Measurements from ENCODE around the gene PAM16. TPM values are rescaled to one million over a fixed set of nuclear protein-coding genes. Genes with fewer than 3 reads are reported as not detected.

The PAM16 gene
- polyA plus RNA-seq, 1 donor from 2014 or later: 145 TPM

DNA sequence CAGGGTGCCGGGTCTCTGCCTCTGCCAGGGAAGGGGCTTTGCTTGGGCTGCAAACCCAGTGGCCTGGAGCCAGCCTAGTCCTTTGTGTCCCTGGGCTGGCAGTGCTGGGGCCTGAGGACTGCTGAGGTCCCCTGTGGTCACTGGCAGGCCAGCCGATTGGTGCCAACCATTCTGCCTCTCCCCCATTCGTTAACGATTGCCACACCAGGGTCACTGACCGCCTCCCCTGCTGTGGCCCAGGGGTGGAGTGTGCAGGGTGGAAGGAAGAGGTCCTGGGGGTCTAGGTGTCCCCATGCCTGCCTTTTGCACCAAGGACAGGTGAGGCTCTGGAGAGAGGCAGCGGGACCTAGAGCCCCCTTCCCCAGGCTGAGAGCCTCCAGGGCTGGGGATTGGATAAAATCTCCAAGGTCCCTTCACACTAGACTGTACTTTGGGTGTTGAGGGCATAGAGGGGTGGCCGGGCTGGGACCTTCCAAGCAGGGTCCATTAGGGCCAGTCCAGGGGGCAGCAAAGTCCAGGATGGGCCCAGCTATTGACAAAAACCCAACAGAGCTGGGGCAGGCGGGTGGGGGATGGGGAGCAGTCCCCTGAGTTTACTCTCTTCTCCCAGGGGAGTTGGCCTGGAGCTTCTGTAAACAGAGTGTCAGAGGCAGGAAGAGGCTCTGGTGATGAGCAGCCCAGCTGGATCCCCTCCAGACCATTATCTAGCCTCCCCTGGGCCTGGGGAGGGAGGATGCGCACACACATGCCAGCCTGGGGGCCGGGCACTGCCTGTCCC, 21.6 kb upstream of the PAM16 start:
- no peaks in the 10 kb centered on the region for H4K20me1 ChIP-seq (ENCODE audit: insufficient read depth)
- H3F3A ChIP-seq (ENCODE audit: insufficient read depth, low read length, poor library complexity, severe bottlenecking): no peaks in the 10 kb centered on the region
- H2AFZ ChIP-seq (ENCODE audit: low read depth, low read length): no peak overlapping the region
- H3K4me2 ChIP-seq (ENCODE audit: low read length): no peak overlapping the region
- H3K4me3 ChIP-seq (ENCODE audit: low read length): no peak overlapping the region
- TF ChIP-seq, protein P1, sequence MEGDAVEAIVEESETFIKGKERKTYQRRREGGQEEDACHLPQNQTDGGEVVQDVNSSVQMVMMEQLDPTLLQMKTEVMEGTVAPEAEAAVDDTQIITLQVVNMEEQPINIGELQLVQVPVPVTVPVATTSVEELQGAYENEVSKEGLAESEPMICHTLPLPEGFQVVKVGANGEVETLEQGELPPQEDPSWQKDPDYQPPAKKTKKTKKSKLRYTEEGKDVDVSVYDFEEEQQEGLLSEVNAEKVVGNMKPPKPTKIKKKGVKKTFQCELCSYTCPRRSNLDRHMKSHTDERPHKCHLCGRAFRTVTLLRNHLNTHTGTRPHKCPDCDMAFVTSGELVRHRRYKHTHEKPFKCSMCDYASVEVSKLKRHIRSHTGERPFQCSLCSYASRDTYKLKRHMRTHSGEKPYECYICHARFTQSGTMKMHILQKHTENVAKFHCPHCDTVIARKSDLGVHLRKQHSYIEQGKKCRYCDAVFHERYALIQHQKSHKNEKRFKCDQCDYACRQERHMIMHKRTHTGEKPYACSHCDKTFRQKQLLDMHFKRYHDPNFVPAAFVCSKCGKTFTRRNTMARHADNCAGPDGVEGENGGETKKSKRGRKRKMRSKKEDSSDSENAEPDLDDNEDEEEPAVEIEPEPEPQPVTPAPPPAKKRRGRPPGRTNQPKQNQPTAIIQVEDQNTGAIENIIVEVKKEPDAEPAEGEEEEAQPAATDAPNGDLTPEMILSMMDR (IDR thresholded peaks at IDR 0.05; ENCODE audit: poor library complexity, severe bottlenecking): no peak
- no peak for TF ChIP-seq EP300 (conservative IDR thresholded peaks at IDR 0.05; ENCODE audit: poor library complexity, severe bottlenecking)
- no peak for TF ChIP-seq MXI1 (conservative IDR thresholded peaks at IDR 0.05; ENCODE audit: poor library complexity, severe bottlenecking)
- no peak for TF ChIP-seq SMC3 (conservative IDR thresholded peaks at IDR 0.05; ENCODE audit: poor library complexity)
- no peak for TF ChIP-seq REST (IDR thresholded peaks at IDR 0.05; ENCODE audit: borderline replicate concordance)
- no peak for TF ChIP-seq TAF1 (IDR thresholded peaks at IDR 0.05; ENCODE audit: low read depth)
- no peak for TF ChIP-seq POLR2AphosphoS5 (IDR thresholded peaks at IDR 0.05)
- TF ChIP-seq EZH2 (IDR thresholded peaks at IDR 0.05; ENCODE audit: borderline replicate concordance, insufficient read depth, low read length, poor library complexity, severe bottlenecking): no peak
- TF ChIP-seq RAD21 (conservative IDR thresholded peaks at IDR 0.05): no peak
- no peaks in the 10 kb centered on the region for H3K36me3 ChIP-seq (ENCODE audit: insufficient read depth, low read length)
- H3K9me3 ChIP-seq (ENCODE audit: low read length): no peaks in the 10 kb centered on the region
- H3K79me2 ChIP-seq (replicated peaks; ENCODE audit: insufficient read depth, low read length): no peaks in the 10 kb centered on the region
- peaks cover 11% of the 10 kb centered on the region for H3K27me3 ChIP-seq (ENCODE audit: insufficient read depth, low read depth, low read length)
- H3K9me2 ChIP-seq (ENCODE audit: insufficient read depth, low read length): no peaks in the 10 kb centered on the region
- no peak overlapping the region for H3K27ac ChIP-seq (ENCODE audit: low read length)
- no peak overlapping the region for H3K9ac ChIP-seq (ENCODE audit: low read length)

- Histone ChIP-seq H3K27me3 (ENCODE audit: insufficient read depth, low read depth, low read length) (peaks cover 11% of the 10 kb centered on the region), H3K36me3 (ENCODE audit: insufficient read depth, low read length) (no peaks in the 10 kb centered on the region), H3F3A (ENCODE audit: insufficient read depth, low read length, poor library complexity, severe bottlenecking) (no peaks in the 10 kb centered on the region), H3K27ac (ENCODE audit: low read length) (no peak overlapping the region), H3K9me2 (ENCODE audit: insufficient read depth, low read length) (no peaks in the 10 kb centered on the region), H2AFZ (ENCODE audit: low read depth, low read length) (no peak overlapping the region), H3K4me2 (ENCODE audit: low read length) (no peak overlapping the region), H3K4me3 (ENCODE audit: low read length) (peak overlapping the region; percentile 56), H3K9me3 (ENCODE audit: low read length) (no peaks in the 10 kb centered on the region), H4K20me1 (ENCODE audit: insufficient read depth) (no peaks in the 10 kb centered on the region), H3K9ac (ENCODE audit: low read length) (no peak overlapping the region), H3K79me2 (replicated peaks; ENCODE audit: insufficient read depth, low read length) (no peaks in the 10 kb centered on the region)
- TF ChIP-seq POLR2AphosphoS5 (IDR thresholded peaks at IDR 0.05) (no peak), TAF1 (IDR thresholded peaks at IDR 0.05; ENCODE audit: low read depth) (no peak), EZH2 (IDR thresholded peaks at IDR 0.05; ENCODE audit: borderline replicate concordance, insufficient read depth, low read length, poor library complexity, severe bottlenecking) (no peak), SMC3 (conservative IDR thresholded peaks at IDR 0.05; ENCODE audit: poor library complexity) (no peak), RAD21 (conservative IDR thresholded peaks at IDR 0.05) (no peak), REST (IDR thresholded peaks at IDR 0.05; ENCODE audit: borderline replicate concordance) (no peak), EP300 (conservative IDR thresholded peaks at IDR 0.05; ENCODE audit: poor library complexity, severe bottlenecking) (no peak)
Measured at GRCh38 chr16:4372001-4372577, 21.0 kb upstream of the PAM16 start.
